Central memory CD8-positive, alpha-beta T cell (primary cell): ENCODE measurements around the gene ARHGAP24.
"Not testable (repeated sequence)": the region's sequence is repeated elsewhere in the genome, so short reads cannot be mapped to it uniquely, and the experiment has no call there.

Experiments used
- ATAC-seq: fragments of 150-1000 bp; cut with Tn5 transposase; replicated peaks from 2 replicates; pipeline ENCODE4 v1.10.0; 2022; ENCODE audit warnings: mild to moderate bottlenecking, moderate FRiP score, moderate number of reproducible peaks; ENCODE audit not compliant: poor library complexity, severe bottlenecking; ENCODE audit errors: extremely low read depth
- DNase-seq, 2 donors: peaks; one replicate each; pipeline ENCODE4 v3.0.0; 2021; ENCODE audit warnings: low spot score in 2 of 2
- H3K27ac Mint-ChIP-seq: one replicate; pipeline ENCODE4 v1.8.0; 2022; ENCODE audit warnings: low read depth, mild to moderate bottlenecking, moderate library complexity, mixed read lengths
- H3K27me3 Mint-ChIP-seq: one replicate; pipeline ENCODE4 v1.8.0; 2022; ENCODE audit warnings: mixed read lengths
- H3K36me3 Mint-ChIP-seq: one replicate; pipeline ENCODE4 v1.8.0; 2022; ENCODE audit warnings: mild to moderate bottlenecking, moderate library complexity, mixed read lengths; ENCODE audit not compliant: insufficient read depth
- H3K4me1 Mint-ChIP-seq: one replicate; pipeline ENCODE4 v1.8.0; 2022; ENCODE audit warnings: mixed read lengths
- H3K4me3 Mint-ChIP-seq: one replicate; pipeline ENCODE4 v1.8.0; 2022; ENCODE audit warnings: mild to moderate bottlenecking, moderate library complexity, mixed read lengths
- H3K9me3 Mint-ChIP-seq: one replicate; pipeline ENCODE4 v1.8.0; 2022; ENCODE audit warnings: mixed read lengths

The ARHGAP24 gene

DNA sequence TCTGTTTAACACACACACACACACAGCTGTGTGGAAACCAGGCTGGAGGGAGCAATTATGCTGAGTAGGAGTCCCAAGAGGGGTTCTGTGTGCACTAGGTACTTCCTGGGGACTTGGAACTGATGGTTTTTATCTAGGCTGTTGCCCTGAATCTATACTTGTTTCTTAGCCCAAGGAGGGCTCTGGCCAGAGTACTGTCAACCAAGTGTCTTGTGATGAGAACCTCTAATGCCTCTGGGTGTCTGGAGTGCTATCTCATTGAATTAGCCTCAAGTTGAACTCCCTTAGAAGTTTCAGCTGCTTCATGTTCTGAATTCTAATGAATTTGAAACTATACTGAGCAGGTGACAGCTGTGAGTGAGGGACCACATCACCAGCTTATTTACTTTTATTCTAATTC lies 16.6 kb downstream of the ARHGAP24 start:
- Mint-ChIP-seq H3K9me3 (peaks cover 17% of the 10 kb centered on the region), H3K4me1 (no peaks in the 10 kb centered on the region), H3K36me3 (no peaks in the 10 kb centered on the region), H3K27ac (no peak overlapping the region), H3K27me3 (no peaks in the 10 kb centered on the region), H3K4me3 (no peak overlapping the region)
- DNase-seq (no peak), ATAC-seq (no peak)

DNA sequence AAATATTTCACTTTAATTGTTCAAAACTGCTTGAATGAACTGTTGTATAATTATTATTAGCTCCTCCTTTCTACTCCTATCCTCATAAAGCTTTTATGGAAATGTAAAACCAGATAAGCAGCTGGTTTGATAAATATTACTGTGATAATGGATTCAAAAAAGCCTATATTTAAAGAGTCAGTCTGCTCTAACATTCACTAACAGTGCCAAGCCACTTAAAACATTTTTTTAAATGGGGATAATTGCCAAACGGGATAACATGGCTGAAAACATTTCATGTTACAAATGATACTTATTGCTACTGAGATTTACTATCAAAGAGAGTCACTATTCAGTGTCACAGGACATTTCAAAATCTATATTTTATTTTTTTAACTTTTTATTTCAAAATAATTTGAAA lies 17.4 kb downstream of the ARHGAP24 start:
- H3K4me3 Mint-ChIP-seq = no peak overlapping the region
- no peaks in the 10 kb centered on the region for H3K27me3 Mint-ChIP-seq
- H3K36me3 Mint-ChIP-seq = no peaks in the 10 kb centered on the region
- H3K27ac Mint-ChIP-seq = no peak overlapping the region
- ATAC-seq (no peak), DNase-seq (no peak)
- peaks cover 17% of the 10 kb centered on the region for H3K9me3 Mint-ChIP-seq
- H3K4me1 Mint-ChIP-seq = no peaks in the 10 kb centered on the region

DNA sequence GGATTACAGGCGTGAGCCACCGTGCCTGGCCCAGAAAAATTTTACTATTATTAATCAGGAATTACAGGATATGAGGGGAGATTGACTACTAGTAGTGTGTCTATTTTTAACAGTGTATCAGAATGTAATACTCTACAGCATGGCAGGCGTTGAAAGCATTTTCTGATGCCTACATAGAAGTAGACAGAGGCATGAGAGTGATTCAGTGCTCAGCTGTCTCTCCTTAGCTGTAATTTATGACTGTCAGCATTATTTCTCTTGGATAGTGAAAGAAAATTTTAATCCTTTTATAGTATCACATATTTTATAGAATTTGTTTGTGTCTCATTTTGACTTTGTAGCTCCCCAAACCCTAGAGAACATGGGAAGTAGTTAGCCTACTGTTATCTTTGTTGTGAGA lies 20.7 kb downstream of the ARHGAP24 start:
- Mint-ChIP-seq H3K4me1 (no peaks in the 10 kb centered on the region), H3K27ac (no peak overlapping the region), H3K36me3 (no peaks in the 10 kb centered on the region), H3K9me3 (peaks cover 17% of the 10 kb centered on the region), H3K27me3 (no peaks in the 10 kb centered on the region), H3K4me3 (no peak overlapping the region)
- no peak for DNase-seq
- ATAC-seq = no peak

DNA sequence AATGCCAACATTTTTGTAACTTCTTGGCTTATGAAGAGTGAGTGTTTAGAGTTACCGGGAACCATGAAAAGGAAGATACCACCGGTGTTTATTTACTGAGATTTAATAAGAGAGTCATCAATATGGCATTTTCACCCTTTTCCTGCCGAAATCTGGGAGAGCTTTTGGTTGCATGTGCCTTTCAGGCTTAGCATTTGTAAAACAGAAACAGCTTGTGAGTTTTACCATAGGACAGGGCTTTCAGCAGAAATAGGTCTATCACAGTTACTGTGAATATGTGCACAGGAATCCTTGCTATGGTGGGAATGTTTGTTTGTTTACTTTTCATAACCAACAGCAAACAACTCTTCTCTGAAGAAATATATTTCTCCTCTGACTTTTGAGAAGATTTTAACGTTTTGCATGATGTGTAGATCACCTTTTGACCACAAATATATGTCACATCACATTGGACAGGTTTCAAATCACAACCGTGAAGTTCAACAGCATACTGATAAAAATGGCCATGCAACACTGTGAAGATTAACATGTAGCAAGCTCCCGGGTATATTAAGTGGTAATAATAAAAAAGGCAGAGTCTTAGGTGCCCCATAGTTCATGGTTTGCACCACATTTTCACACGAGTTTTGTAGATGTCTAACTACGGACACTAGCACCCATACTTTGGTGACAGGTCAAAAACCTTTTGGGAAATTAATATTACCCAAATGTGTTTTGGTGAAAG lies 21.3 kb downstream of the ARHGAP24 start:
- H3K9me3 Mint-ChIP-seq = peaks cover 17% of the 10 kb centered on the region
- H3K4me1 Mint-ChIP-seq = no peaks in the 10 kb centered on the region
- DNase-seq = no peak
- no peak for ATAC-seq
- H3K36me3 Mint-ChIP-seq = no peaks in the 10 kb centered on the region
- no peaks in the 10 kb centered on the region for H3K27me3 Mint-ChIP-seq
- no peak overlapping the region for H3K4me3 Mint-ChIP-seq
- H3K27ac Mint-ChIP-seq = no peak overlapping the region

DNA sequence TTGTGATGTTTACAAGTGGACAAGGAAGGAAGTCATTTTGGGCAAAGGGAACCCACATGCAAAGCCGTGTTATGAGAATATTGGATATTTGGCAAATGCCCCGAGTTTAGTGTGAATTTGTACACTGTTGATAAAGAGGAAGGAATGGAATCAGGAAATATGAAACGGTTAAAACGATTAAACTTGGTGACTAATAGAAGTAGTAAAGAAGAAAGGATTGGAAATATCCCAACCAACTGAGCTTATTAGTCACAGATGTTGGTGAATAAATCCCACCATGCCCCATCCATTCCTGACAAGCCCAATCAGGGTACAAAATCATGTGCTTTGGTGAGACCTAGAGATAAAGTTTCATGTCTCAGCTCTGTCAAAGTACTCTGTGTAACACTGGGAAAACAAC lies 22.0 kb downstream of the ARHGAP24 start:
- Mint-ChIP-seq H3K27ac (no peak overlapping the region), H3K36me3 (no peaks in the 10 kb centered on the region), H3K4me3 (no peak overlapping the region), H3K4me1 (no peaks in the 10 kb centered on the region), H3K27me3 (no peaks in the 10 kb centered on the region), H3K9me3 (peaks cover 14% of the 10 kb centered on the region)
- no peak for ATAC-seq
- no peak for DNase-seq

DNA sequence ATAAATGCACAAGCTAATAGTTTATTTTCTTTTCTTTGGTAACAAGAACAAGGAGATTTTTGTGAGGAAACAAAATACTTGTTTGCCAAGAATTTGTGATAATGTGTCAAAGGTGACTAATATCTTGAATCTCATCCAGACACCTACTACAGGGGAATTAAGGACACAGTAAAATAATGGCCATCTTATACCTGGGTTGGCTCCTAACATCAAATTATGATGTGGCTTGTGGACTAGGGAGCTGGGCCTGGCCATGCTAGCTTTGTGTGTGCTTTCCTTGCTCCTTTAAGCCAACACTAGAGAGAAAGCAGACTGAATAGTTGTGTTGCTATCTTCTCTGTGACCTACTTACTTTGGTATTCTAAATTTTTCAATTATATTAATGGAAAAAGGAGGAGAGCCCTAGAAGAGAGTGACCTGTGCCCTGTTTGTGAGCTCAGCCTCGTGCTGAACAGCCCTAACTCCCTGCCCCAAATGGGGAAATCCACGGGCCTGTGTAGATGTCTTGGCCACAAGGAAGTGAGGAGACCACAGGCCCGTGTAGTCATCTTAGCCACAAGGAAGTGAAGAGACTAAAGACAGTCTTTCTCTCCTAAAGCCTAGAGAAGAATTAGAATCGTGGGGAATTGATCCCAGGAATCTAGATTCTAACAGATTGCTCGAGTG lies 23.3 kb downstream of the ARHGAP24 start:
- H3K4me1 Mint-ChIP-seq = no peaks in the 10 kb centered on the region
- H3K27ac Mint-ChIP-seq = no peak overlapping the region
- no peak overlapping the region for H3K4me3 Mint-ChIP-seq
- no peaks in the 10 kb centered on the region for H3K27me3 Mint-ChIP-seq
- no peak for DNase-seq
- H3K9me3 Mint-ChIP-seq = peaks cover 10% of the 10 kb centered on the region
- H3K36me3 Mint-ChIP-seq = no peaks in the 10 kb centered on the region
- no peak for ATAC-seq

DNA sequence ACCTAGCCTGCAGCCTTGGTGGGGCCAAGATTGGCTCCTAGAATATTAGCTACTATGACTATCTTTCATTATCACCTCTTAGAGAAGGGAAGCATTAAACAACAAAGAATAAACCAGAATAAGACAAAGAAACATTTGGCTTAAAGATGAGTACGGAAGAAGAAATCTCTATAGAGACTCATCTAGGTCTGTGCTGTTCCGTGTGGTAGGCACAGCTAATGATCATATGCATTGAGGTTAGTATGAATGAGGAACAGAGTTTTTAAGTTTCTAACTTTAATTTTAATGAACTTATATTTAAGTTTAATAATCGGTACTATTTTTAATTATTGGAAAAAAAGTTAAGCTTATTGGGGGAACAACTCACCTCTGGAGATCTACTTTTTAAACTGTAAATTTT lies 24.6 kb downstream of the ARHGAP24 start:
- no peaks in the 10 kb centered on the region for H3K27me3 Mint-ChIP-seq
- ATAC-seq (no peak), DNase-seq (no peak)
- no peaks in the 10 kb centered on the region for H3K36me3 Mint-ChIP-seq
- no peaks in the 10 kb centered on the region for H3K4me1 Mint-ChIP-seq
- no peak overlapping the region for H3K27ac Mint-ChIP-seq
- H3K9me3 Mint-ChIP-seq = peaks cover 12% of the 10 kb centered on the region
- no peak overlapping the region for H3K4me3 Mint-ChIP-seq

DNA sequence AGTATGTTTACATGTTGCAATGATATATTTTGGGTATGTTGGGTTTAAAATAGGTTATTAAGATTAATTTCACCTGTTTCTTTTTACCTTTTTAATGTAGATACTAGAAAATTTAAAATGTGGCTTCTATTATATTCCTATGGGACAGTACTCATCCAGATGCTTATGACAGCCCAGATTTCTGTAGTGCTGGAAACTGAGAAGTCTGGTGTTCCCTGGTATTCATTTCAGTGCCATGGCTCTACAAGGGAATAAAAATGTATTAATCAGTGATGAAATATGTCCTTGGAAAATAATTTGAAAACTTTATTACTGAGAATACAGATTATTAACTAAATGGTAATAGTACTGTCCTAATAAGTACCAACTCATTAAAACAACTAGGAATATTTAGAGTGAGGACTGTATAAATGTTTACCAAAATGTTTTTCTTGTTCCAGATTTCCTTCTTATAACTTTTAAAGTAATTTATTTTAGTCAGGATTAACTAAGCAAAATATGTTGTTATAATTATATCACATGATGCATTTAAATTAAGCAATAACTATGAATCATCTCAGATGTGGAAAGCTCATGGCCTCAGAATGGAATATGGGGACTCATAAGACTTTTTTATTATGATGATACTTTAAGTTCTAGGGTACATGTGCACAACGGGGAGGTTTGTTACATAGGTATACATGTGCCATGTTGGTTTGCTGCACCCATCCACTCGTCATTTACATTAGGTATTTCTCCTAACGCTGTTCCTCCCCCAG lies 25.3 kb downstream of the ARHGAP24 start:
- no peaks in the 10 kb centered on the region for H3K4me1 Mint-ChIP-seq
- peaks cover 15% of the 10 kb centered on the region for H3K9me3 Mint-ChIP-seq
- no peak overlapping the region for H3K4me3 Mint-ChIP-seq
- DNase-seq (no peak), ATAC-seq (no peak)
- no peaks in the 10 kb centered on the region for H3K36me3 Mint-ChIP-seq
- no peak overlapping the region for H3K27ac Mint-ChIP-seq
- no peaks in the 10 kb centered on the region for H3K27me3 Mint-ChIP-seq

DNA sequence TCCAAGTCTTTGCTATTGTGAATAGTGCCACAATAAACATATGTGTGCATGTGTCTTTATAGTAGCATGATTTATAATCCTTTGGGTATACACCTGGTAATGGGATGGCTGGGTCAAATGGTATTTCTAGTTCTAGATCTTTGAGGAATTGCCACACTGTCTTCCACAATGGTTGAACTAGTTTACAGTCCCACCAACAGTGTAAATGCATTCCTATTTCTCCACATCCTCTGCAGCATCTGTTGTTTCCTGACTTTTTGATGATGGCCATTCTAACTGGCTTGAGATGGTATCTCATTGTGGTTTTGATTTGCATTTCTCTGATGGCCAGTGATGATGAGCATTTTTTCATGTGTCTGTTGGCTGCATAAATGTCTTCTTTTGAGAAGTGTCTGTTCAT lies 26.2 kb downstream of the ARHGAP24 start:
- ATAC-seq, H3K36me3 Mint-ChIP-seq, DNase-seq, H3K27me3 Mint-ChIP-seq, H3K27ac Mint-ChIP-seq, H3K4me1 Mint-ChIP-seq, H3K4me3 Mint-ChIP-seq: not testable (repeated sequence)
- peaks cover 15% of the 10 kb centered on the region for H3K9me3 Mint-ChIP-seq

DNA sequence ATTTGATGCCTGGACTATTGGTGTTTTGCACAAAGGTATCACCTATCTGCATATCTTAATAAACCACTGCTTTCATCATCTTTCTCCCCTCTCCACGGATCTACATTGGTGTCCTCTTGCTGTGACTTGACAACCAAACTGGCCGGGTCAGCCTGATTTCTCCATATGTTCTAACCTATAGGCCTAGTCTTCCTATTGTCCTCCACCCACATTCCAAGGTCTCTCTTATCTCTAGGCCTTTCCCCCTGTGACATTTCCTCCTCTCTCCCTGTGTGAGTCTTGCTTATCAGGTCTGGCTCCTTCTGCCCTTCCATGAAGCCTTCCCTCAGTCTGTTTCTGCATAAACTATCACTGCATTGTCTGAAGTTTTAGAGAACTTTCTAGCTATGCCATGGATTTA lies 33.7 kb downstream of the ARHGAP24 start:
- Mint-ChIP-seq H3K4me3 (no peak overlapping the region), H3K36me3 (no peaks in the 10 kb centered on the region), H3K27ac (no peak overlapping the region)

DNA sequence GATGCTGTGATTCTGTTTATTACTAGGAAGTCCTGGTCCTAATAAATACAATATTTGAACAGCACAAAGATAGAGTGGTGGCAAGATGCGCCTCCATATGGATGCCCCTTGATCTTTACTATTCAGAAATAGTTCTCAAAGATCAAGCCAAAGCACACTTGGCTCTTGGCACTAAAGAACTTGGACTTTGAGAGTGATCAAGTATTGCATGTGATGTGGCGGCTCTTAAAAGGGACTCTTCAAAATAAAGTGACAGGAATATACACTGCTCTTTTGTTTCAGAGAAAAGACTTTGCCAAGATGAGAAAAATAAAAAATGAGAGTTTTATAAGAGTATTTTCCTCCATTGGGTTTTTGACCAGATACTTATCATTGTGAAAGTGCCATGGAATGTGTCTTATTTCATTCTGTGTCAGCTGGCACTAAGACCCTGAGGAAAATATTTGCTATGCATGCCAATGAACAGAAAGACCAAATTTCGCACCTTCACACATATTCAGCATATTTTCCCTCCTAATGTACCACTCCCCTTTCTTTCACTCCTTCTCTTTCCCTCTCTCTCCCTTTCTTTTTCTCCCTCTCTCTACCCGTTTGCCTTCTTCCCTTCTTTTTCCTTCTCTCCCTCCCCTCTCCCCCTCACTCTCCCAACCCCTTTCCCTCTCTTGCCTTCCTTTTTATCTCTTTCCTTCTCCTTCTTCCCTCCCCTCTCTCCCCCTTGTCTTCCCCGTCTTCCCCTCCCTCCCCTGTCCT lies 35.1 kb downstream of the ARHGAP24 start:
- Mint-ChIP-seq H3K4me1 (no peaks in the 10 kb centered on the region), H3K9me3 (peaks cover 22% of the 10 kb centered on the region)
- no peak for ATAC-seq

More for the DNA sequence above, 33.7 kb downstream of the ARHGAP24 start:
- ATAC-seq (no peak), DNase-seq (no peak)
- H3K4me1 Mint-ChIP-seq = no peaks in the 10 kb centered on the region
- peaks cover 23% of the 10 kb centered on the region for H3K9me3 Mint-ChIP-seq
- no peaks in the 10 kb centered on the region for H3K27me3 Mint-ChIP-seq

DNA sequence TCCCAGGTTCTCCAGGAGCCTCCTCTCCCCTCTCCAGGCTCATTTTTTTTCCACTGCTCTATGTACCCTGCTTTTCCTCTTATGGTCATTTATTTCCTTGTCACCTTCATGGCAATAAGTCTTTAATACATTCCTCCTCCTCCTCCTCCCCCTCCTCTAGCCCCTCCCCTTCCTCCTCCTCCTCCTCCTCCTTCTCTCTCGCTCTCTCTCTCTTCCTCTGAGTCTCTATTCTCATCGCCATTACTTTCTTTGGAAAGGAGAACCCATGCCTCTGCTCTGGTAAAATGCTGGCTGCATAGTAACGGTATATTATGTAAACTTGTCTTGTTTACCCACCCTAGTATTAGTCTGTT lies 35.7 kb downstream of the ARHGAP24 start:
- no peak overlapping the region for H3K4me3 Mint-ChIP-seq
- no peak overlapping the region for H3K27ac Mint-ChIP-seq
- DNase-seq = no peak
- no peaks in the 10 kb centered on the region for H3K36me3 Mint-ChIP-seq
- H3K9me3 Mint-ChIP-seq = peaks cover 16% of the 10 kb centered on the region
- no peak for ATAC-seq
- H3K4me1 Mint-ChIP-seq = no peaks in the 10 kb centered on the region
- no peaks in the 10 kb centered on the region for H3K27me3 Mint-ChIP-seq

More for the DNA sequence above, 35.1 kb downstream of the ARHGAP24 start:
- H3K27ac Mint-ChIP-seq = no peak overlapping the region
- no peak for DNase-seq
- H3K27me3 Mint-ChIP-seq = no peaks in the 10 kb centered on the region
- no peaks in the 10 kb centered on the region for H3K36me3 Mint-ChIP-seq
- no peak overlapping the region for H3K4me3 Mint-ChIP-seq
